ENCODE data around the gene ARFIP1.
"Not testable (repeated sequence)": the region's sequence is repeated elsewhere in the genome, so short reads cannot be mapped to it uniquely, and the experiment has no call there.

Gene ARFIP1

GRCh38 chr4:152779513-152780266 is at the start of gene ARFIP1, which contains the start of gene TIGD4:
ARFIP1 (plus strand) TSS chr4:152779954; CDS start chr4:152829634, 49,680 bp downstream.
TIGD4 (minus strand) TSS chr4:152779730; CDS start chr4:152771004, 8,726 bp downstream.
- peak; percentile 90 for DNase-seq (ENCODE audit: low read depth)

- DNase-seq (ENCODE audit: low read depth) = no peak
These were observed 47.8 kb upstream of the ARFIP1 start for GRCh38 chr4:152731997-152732396.

DNA sequence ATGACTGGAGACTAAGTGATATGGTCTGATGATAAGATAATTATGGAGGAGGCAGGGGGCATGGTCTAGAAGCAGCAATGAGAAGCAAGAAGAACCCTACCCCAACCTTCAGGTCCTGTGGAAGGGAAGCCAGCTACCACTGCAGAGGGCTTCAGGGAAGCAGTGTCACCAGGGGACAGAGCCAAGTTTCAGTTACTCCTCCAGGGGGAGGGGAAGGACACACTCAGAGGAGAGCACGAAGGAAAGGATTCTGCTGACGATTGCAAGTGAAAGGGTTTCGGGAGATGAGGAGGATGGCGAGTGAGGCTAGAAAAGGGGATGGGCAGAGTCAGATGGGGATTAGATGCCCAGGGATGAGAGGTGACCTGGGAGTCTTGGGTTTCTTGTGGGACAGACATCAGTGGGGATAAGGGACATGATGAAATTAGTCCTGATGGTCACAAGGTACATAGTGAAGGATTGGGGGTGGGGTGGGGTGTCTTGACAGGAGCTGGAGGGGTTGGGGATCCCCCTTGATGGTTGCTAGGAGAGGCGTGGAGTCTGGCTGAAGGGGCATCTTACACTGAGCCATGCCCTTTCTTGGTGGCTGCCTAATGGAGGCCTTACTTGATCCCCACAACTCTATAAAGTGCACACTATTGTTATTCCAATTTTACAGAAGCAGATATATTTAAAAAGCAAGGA is 45.6 kb upstream of the ARFIP1 start:
- DNase-seq (ENCODE audit: low read depth) = no peak

- DNase-seq (ENCODE audit: low read depth) = no peak
These were observed 45.1 kb upstream of the ARFIP1 start for GRCh38 chr4:152734699-152735050.

DNA sequence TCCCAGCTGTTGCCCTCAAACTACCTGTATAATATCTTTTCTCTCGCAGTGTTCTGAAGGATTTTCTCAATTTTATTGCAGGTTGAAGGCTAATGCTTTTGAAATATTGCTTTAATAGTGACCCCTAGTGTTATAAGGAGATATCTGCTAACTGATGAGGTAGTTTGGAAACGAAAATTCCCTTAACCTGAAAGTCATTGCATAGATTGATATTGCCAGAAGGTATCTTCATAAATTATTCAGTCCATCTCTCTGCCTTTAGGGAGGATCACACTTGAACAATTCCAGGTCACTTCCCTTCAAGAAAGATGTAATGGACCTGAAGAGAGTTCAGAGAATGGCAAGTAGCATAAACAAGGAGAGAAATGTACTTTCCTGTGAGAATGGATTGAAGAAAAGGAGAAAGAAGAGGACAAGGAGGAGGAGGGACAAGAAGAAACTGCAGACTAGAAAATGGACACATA is 44.3 kb upstream of the ARFIP1 start:
- no peak for DNase-seq (ENCODE audit: low read depth)

DNA sequence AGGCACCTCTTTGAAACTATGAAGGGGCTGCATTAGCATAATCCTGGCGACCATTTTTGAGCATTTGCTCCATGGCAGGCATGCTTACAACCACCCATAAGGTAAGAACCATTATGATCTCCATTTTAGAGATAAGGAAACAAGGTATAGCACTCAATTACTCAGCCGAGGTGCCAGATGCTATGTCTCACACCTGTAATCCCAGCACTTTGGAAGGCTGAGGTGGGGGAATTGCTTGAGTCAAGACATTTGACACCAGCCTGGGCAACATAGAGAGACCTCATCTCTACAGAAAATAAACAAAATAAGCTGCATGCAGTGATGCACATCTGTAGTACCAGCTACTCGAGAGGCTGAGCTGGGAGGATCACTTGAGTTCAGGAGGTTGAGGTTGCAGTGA is 43.8 kb upstream of the ARFIP1 start:
- DNase-seq (ENCODE audit: low read depth) = no peak

DNA sequence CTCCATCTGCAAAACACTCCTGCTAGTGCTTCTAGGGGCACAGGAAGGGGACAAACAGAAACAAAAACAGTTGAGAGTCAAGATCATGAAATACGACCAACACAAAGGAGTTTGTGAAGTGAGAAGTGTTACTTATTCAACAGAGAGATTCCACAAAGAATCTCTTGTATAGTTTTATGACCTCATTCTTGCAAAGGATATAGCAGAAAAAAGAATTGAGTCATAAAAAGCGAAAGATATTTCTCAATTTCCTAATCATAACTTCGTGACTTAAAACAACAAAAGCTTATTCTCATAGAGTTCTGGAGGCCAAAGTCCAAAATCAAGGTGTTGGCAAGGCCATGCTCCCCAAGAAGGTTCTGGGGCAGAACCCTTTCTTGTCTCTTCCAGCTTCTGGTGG is 40.9 kb upstream of the ARFIP1 start:
- no peak for DNase-seq (ENCODE audit: low read depth)

GRCh38 chr4:152747444-152747843 is 32.3 kb upstream of the ARFIP1 start:
- no peak for DNase-seq (ENCODE audit: low read depth)

DNA sequence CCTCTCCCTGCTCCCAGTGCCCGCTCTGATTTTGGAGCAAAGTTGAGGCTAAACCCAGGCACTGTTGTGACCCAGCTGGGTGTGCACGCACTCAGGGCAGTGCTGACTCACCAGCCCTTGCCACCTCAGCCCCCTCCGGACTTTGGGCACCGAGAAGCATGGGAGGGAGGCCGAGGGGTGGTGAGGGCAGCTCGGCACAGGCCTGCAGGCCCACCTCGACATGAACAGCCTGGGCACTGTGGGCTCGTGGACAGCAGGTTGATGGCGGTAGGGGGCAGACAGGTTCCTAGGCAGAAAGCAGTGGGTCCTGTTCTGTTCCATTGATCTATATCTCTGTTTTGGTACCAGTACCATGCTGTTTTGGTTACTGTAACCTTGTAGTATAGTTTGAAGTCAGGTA is 31.1 kb upstream of the ARFIP1 start:
- DNase-seq (ENCODE audit: low read depth) = no peak

- no peak for DNase-seq (ENCODE audit: low read depth)
These were observed 16.0 kb upstream of the ARFIP1 start for GRCh38 chr4:152763796-152764195.

DNA sequence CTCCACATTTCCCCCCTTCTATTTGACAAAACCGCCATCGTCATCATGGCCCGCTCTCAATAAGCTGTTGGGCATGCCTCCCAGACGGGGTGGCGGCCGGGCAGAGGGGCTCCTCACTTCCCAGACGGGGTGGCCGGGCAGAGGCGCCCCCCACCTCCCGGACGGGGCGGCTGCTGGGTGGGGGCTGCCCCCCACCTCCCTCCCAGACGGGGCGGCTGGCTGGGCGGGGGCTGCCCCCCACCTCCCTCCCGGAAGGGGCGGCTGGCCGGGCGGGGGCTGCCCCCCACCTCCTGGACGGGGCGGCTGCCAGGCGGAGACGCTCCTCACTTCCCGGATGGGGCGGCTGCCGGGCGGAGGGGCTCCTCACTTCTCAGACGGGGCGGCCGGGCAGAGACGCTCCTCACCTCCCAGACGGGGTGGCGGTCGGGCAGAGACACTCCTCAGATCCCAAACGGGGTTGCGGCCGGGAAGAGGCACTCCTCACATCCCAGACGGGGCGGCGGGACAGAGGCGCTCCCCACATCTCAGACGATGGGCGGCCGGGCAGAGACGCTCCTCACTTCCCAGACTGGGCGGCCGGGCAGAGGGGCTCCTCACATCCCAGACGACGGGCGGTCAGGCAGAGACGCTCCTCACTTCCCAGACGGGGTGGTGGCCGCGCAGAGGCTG is 14.6 kb upstream of the ARFIP1 start:
- DNase-seq (ENCODE audit: low read depth) = not testable (repeated sequence)

DNA sequence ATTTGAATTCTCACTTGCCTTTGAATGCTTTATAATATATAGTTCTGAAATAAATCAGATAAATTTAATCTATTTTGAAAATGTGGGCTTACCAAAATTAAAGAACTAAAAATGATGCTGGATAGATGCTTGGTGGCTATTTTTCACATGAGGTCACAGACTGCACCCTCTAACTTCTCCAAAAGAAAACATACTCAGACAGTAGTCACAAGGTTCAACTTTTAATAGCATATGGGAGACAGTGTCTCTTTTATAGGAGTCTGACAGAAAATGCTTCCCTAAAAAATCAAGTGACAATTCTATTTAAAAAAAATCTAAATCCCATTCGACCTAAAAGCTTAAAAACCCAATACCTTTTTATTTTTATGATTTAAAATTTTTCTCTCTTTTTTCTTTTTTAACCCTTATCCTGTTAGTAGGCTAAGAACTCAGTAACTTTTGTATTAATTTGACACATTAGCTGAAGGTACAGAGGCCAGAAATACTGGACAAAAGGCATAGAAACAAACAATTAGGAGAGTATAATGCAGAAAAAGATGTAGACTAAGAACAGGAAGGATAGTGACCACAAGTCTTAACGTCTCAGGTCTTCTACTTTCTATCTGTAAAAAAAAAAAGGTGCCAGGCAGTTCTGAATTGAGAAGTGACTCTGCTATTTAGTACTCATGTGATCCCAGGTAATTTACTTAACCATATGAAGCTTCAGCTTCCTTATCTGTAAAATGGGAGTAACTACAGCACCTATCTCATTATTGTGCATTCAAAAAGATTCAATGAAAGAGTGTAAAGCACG is 7.8 kb upstream of the ARFIP1 start:
- DNase-seq (ENCODE audit: low read depth) = no peak

GRCh38 chr4:152773339-152773738 is 6.4 kb upstream of the ARFIP1 start:
- no peak for DNase-seq (ENCODE audit: low read depth)

- DNase-seq (ENCODE audit: low read depth) = no peak
These were observed 5.8 kb upstream of the ARFIP1 start for GRCh38 chr4:152773953-152774352.

- peak; percentile 19 for DNase-seq (ENCODE audit: low read depth)
These were observed 3.4 kb upstream of the ARFIP1 start for GRCh38 chr4:152776352-152776751.

GRCh38 chr4:152777488-152777887 is 2.3 kb upstream of the ARFIP1 start:
- DNase-seq (ENCODE audit: low read depth) = no peak

- DNase-seq (ENCODE audit: low read depth) = no peak
These were observed 870 bp upstream of the ARFIP1 start for GRCh38 chr4:152778656-152779512.

GRCh38 chr4:152780267-152780778 is 569 bp downstream of the ARFIP1 start:
- DNase-seq (ENCODE audit: low read depth) = peak; percentile 19

DNA sequence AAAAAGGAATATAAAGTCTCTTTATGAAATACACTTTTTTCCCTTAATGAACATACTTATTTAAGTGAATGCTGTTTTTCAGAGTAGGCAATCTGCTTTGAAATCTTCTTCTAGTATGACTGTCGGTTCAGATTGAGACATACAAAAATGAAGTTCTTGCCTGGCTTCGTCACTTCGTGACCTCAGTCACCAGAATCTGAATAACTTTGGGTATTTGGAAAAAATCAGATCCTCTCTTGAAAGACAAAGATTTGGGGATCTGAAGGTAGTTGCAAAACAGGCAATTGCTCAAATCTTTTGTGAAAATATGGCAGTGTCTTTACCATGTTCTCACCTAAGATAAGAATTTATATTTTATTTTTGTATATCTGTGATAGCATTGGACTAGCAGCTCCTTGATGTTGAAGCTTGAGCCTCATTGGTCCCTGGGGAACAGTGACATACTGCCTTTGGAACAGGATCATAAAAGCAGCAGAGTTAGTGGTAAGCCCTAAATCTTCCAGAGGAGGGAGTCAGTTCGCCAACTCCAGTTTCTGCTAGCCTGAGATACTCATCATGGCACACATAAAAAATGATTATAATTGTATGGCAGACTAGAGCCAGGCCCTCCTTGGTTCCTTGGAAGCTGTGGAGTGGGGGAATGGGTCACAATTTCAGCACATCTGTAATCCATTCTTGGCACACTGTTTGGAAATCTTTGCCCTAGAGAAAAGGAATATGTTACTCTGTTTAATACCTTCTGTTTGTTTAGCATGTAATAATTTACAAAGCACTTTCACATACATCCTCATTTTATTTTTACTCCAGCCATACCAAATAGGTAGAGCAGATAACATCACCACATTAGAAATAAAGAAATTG is 5.0 kb downstream of the ARFIP1 start:
- no peak for DNase-seq (ENCODE audit: low read depth)

Data from HS-27A (cell line).